IMR-90 (cell line): Measurements from ENCODE around the gene DNMT3B. TPM values are rescaled to one million over a fixed set of nuclear protein-coding genes. Genes with fewer than 3 reads are reported as not detected.

Experiments
- ATAC-seq: fragments of 200-7000 bp; cut with Tn5 transposase; 2 replicates; pipeline ENCODE4 v1.9.1; 2020; ENCODE audit warnings: low read depth, mild to moderate bottlenecking, moderate library complexity
- BruUV-seq: library from RNA; stranded (reverse); fragments of 400-500 nt; replicated peaks from 2 replicates; lab custom pipeline; 2021; lab: Mats Ljungman, UMichigan
- CTCF ChIA-PET: fragments of 300-600 bp; formaldehyde crosslinking; extraction: SDS; loops from one replicate; lab custom pipeline; 2021; ENCODE audit warnings: antibody characterized with exemption; lab: Yijun Ruan, JAX
- POLR2A ChIA-PET: fragments of 300-600 bp; sonication (Branson Sonifier 250); formaldehyde crosslinking; loops from one replicate; lab custom pipeline; 2022; ENCODE audit warnings: antibody characterized with exemption; ENCODE audit not compliant: unreplicated experiment; lab: Charles Lee
- DNase-seq: peaks from one replicate; pipeline ENCODE4 v3.0.0; 2013
- H2AFZ ChIP-seq: replicated peaks from 2 replicates; pipeline ENCODE3; 2013; ENCODE audit warnings: low read length, mild to moderate bottlenecking; ENCODE audit not compliant: poor library complexity
- H2AK5ac ChIP-seq: 2 replicates; pipeline ENCODE4 v1.6.1; 2013; ENCODE audit warnings: low read depth, low read length, inconsistent platforms
- H2AK9ac ChIP-seq: replicated peaks from 2 replicates; pipeline ENCODE3; 2013; ENCODE audit warnings: mild to moderate bottlenecking, low read depth, low read length, moderate library complexity; ENCODE audit not compliant: poor library complexity
- H2BK120ac ChIP-seq: 2 replicates; pipeline ENCODE4 v1.6.1; 2013; ENCODE audit warnings: low read depth, low read length, inconsistent platforms
- H2BK15ac ChIP-seq: 3 replicates; pipeline ENCODE4 v1.6.1; 2013; ENCODE audit warnings: low read depth, low read length, inconsistent platforms
- H2BK20ac ChIP-seq: 2 replicates; pipeline ENCODE4 v1.6.1; 2013; ENCODE audit warnings: low read depth, mild to moderate bottlenecking, inconsistent platforms, low read length, moderate library complexity
- H2BK5ac ChIP-seq: 2 replicates; pipeline ENCODE4 v1.6.1; 2013; ENCODE audit warnings: mild to moderate bottlenecking, low read depth, low read length, inconsistent platforms; ENCODE audit not compliant: poor library complexity, severe bottlenecking
- H3K14ac ChIP-seq: replicated peaks from 2 replicates; pipeline ENCODE4 v1.6.1; 2013; ENCODE audit warnings: low read depth, low read length, inconsistent platforms
- H3K18ac ChIP-seq: 2 replicates; pipeline ENCODE4 v1.6.1; 2013; ENCODE audit warnings: low read depth, low read length, control low read depth
- H3K23ac ChIP-seq: 2 replicates; pipeline ENCODE4 v1.6.1; 2013; ENCODE audit warnings: low read depth, low read length, inconsistent platforms
- H3K27ac ChIP-seq: 2 replicates; pipeline ENCODE4 v1.5.1; 2013; ENCODE audit warnings: mild to moderate bottlenecking, control low read depth, low read length; ENCODE audit not compliant: insufficient read depth
- H3K27me3 ChIP-seq: 2 replicates; pipeline ENCODE4 v1.6.1; 2013; ENCODE audit warnings: low read length; ENCODE audit not compliant: control insufficient read depth, insufficient read depth
- H3K36me3 ChIP-seq: 2 replicates; pipeline ENCODE4 v1.6.1; 2013; ENCODE audit warnings: low read length, mixed read lengths; ENCODE audit not compliant: control insufficient read depth, insufficient read depth
- H3K4ac ChIP-seq: 2 replicates; pipeline ENCODE4 v1.6.1; 2013; ENCODE audit warnings: low read depth, low read length, inconsistent platforms
- H3K4me1 ChIP-seq: 2 replicates; pipeline ENCODE4 v1.6.1; 2013; ENCODE audit warnings: low read length, mixed read lengths; ENCODE audit not compliant: control insufficient read depth, insufficient read depth
- H3K4me2 ChIP-seq: 2 replicates; pipeline ENCODE4 v1.6.1; 2013; ENCODE audit warnings: low read depth, mild to moderate bottlenecking, control low read depth, low read length, moderate library complexity
- H3K4me3 ChIP-seq: 2 replicates; pipeline ENCODE4 v1.5.1; 2013; ENCODE audit warnings: low read depth, mild to moderate bottlenecking, control low read depth, low read length, moderate library complexity; ENCODE audit not compliant: insufficient read depth
- H3K56ac ChIP-seq: 2 replicates; pipeline ENCODE4 v1.6.1; 2013; ENCODE audit warnings: low read length, inconsistent platforms; ENCODE audit not compliant: insufficient read depth; ENCODE audit errors: extremely low read depth
- H3K79me1 ChIP-seq, 2 experiments: 2 replicates each; pipeline ENCODE4 v1.6.1; 2013; ENCODE audit warnings: low read length in 2 of 2, inconsistent platforms in 1 of 2, low read depth in 1 of 2
- H3K9ac ChIP-seq: 2 replicates; pipeline ENCODE4 v1.6.1; 2013; ENCODE audit warnings: low read depth, low read length, control low read depth
- H3K9me1 ChIP-seq: 2 replicates; pipeline ENCODE4 v1.6.1; 2013; ENCODE audit warnings: low read length, inconsistent platforms; ENCODE audit not compliant: insufficient read depth
- H3K9me3 ChIP-seq: 2 replicates; pipeline ENCODE4 v1.6.1; 2013; ENCODE audit warnings: low read length; ENCODE audit not compliant: control insufficient read depth, insufficient read depth
- H4K20me1 ChIP-seq: 2 replicates; pipeline ENCODE4 v1.6.1; 2013; ENCODE audit warnings: low read length, inconsistent platforms; ENCODE audit not compliant: insufficient read depth
- H4K5ac ChIP-seq: 2 replicates; pipeline ENCODE4 v1.6.1; 2013; ENCODE audit warnings: mild to moderate bottlenecking, low read depth, low read length, control low read depth
- H4K8ac ChIP-seq, 2 experiments: 2 replicates each; pipeline ENCODE4 v1.6.1; 2013; ENCODE audit warnings: low read depth in 2 of 2, low read length in 2 of 2, control low read depth in 1 of 2, inconsistent platforms in 1 of 2
- H4K91ac ChIP-seq: 2 replicates; pipeline ENCODE4 v1.6.1; 2013; ENCODE audit warnings: low read depth, low read length, inconsistent platforms; ENCODE audit not compliant: insufficient read depth
- BHLHE40 ChIP-seq: fragments of 150-350 bp; IDR thresholded peaks from 2 replicates; pipeline ENCODE4 v1.6.1; 2016; ENCODE audit warnings: mild to moderate bottlenecking, low read depth, low read length
- CEBPB ChIP-seq: IDR thresholded peaks from 2 replicates; pipeline ENCODE4 v1.6.1; 2012; ENCODE audit warnings: low read depth, low read length, improper control_type of control experiment
- CHD1 ChIP-seq: IDR thresholded peaks from 2 replicates; pipeline ENCODE4 v1.6.1; 2012; ENCODE audit warnings: low read depth, low read length, improper control_type of control experiment
- ELK1 ChIP-seq: fragments of 150-350 bp; IDR thresholded peaks from 2 replicates; pipeline ENCODE4 v1.6.1; 2016; ENCODE audit warnings: low read depth, mild to moderate bottlenecking, low read length, moderate library complexity, borderline replicate concordance
- FOS ChIP-seq: fragments of 150-350 bp; IDR thresholded peaks from 2 replicates; pipeline ENCODE4 v1.6.1; 2016; ENCODE audit warnings: low read depth, low read length
- MAFK ChIP-seq: IDR thresholded peaks from 2 replicates; pipeline ENCODE4 v1.6.1; 2012; ENCODE audit warnings: low read depth, low read length, improper control_type of control experiment
- MXI1 ChIP-seq: IDR thresholded peaks from 2 replicates; pipeline ENCODE4 v1.6.1; 2012; ENCODE audit warnings: low read depth, mild to moderate bottlenecking, low read length, moderate library complexity, borderline replicate concordance
- NFE2L2 ChIP-seq: fragments of 150-350 bp; IDR thresholded peaks from 2 replicates; pipeline ENCODE4 v1.6.1; 2016; ENCODE audit warnings: low read depth, mild to moderate bottlenecking, low read length
- POLR2A ChIP-seq: IDR thresholded peaks from 2 replicates; pipeline ENCODE4 v1.6.1; 2012; ENCODE audit warnings: mild to moderate bottlenecking, low read depth, low read length
- RCOR1 ChIP-seq: IDR thresholded peaks from 2 replicates; pipeline ENCODE4 v1.6.1; 2012; ENCODE audit warnings: mild to moderate bottlenecking, low read length, improper control_type of control experiment; ENCODE audit not compliant: insufficient replicate concordance
- SMC3 ChIP-seq: fragments of 150-350 bp; IDR thresholded peaks from 2 replicates; pipeline ENCODE4 v1.6.1; 2016; ENCODE audit warnings: low read depth, mild to moderate bottlenecking, antibody characterized with exemption, low read length, moderate library complexity
- USF2 ChIP-seq: fragments of 150-350 bp; IDR thresholded peaks from 2 replicates; pipeline ENCODE4 v1.6.1; 2017; ENCODE audit warnings: mild to moderate bottlenecking, antibody characterized with exemption, low read length, low read depth
- WGBS, 2 experiments: methylation state at CpG; one replicate each; pipeline versions ENCODE4 v1.1.5 to v1.1.7; 2013; ENCODE audit warnings: missing lambda C conversion rate in 2 of 2; ENCODE audit not compliant: insufficient read length in 1 of 2; ENCODE audit errors: extremely low coverage in 2 of 2; 5-methylcytosine and 5-hydroxymethylcytosine counted together
- dilution Hi-C: fragments of 300-500 bp; cut with HindIII; formaldehyde crosslinking; loops from one replicate; pipeline ENCODE4 v1.14.3; 2018; ENCODE audit warnings: low sequenced_read_pairs; ENCODE audit not compliant: unreplicated experiment
- in situ Hi-C: fragments of 300-500 bp; cut with MboI; formaldehyde crosslinking; loops from 3 replicates; pipeline ENCODE4 v1.14.3; 2019; ENCODE audit warnings: low sequenced_read_pairs, inconsistent platforms, mixed read lengths
- intact Hi-C: fragments of 100-400 bp; cut with micrococcal nuclease; formaldehyde crosslinking; loops from 2 replicates; pipeline ENCODE4 v1.10.0; 2022
- polyA plus RNA-seq, 3 experiments: library from polyadenylated mRNA; depleted of rRNA; stranded (reverse); fragments of >200 nt; gene quantifications; 2 replicates each; pipeline ENCODE4 v1.2.3, GENCODE V29; 2012; ENCODE audit warnings: low replicate concordance in 1 of 3
- total RNA-seq: library from RNA; depleted of rRNA; stranded (reverse); fragments of >200 nt; gene quantifications from 2 replicates; pipeline ENCODE4 v1.2.3, GENCODE V29; 2012

DNMT3B gene
- total and polyA plus RNA-seq, 2 of the 4 experiments (the other 2 are of a cell fraction), result 1.3 to 1.9 TPM

GRCh38 chr20:32767418-32768198 lies 5.4 kb downstream of the DNMT3B start (continued):
- TF ChIP-seq MXI1, result no peak

- H3K14ac ChIP-seq, result no peak overlapping the region
- ATAC-seq (no peak), DNase-seq (no peak)
- dilution Hi-C loops (no loop called here), in situ Hi-C loops (loop anchor here (10.0 kb wide), 1 partner anchor 257 kb away; no protein-coding TSS in a partner anchor), intact Hi-C loops (no loop called here)
- no peak overlapping the region for H4K91ac ChIP-seq
- no peak overlapping the region for H3K56ac ChIP-seq
- H3K36me3 ChIP-seq, result no peaks in the 10 kb centered on the region
- no peak overlapping the region for H2AK9ac ChIP-seq
- H4K5ac ChIP-seq, result no peak overlapping the region
- no peak overlapping the region for H3K9ac ChIP-seq
- H3K4me3 ChIP-seq, result no peak overlapping the region
- H3K4me1 ChIP-seq, result no peaks in the 10 kb centered on the region
- H2BK20ac ChIP-seq, result no peak overlapping the region
- no peak overlapping the region for H2AK5ac ChIP-seq
- WGBS, 2 experiments, result no CpG with 5 or more reads among the region's 3 CpGs
- no peak overlapping the region for H2BK5ac ChIP-seq
- H2BK15ac ChIP-seq, result no peak overlapping the region
- H3K79me1 ChIP-seq, result peaks cover 7 to 30% of the 10 kb centered on the region in 2 experiments; a peak in 1 of 4 replicates
- no peak overlapping the region for H3K4ac ChIP-seq
- H3K27ac ChIP-seq, result no peak overlapping the region
- ChIA-PET POLR2A (interaction anchor here (0.6 kb wide), 1 partner anchor 47 kb away, joined by 3 read pairs; the partner anchor contains the start of gene MAPRE1), CTCF (no interaction called here)
- peaks cover 3% of the 10 kb centered on the region; the same call in 1 of the 2 replicates for H4K20me1 ChIP-seq
- no peak overlapping the region for H3K23ac ChIP-seq
- H3K9me1 ChIP-seq, result 0 out of 2 replicates have a peak, but pooled peaks cover 7% of the 10 kb centered on the region
- H3K18ac ChIP-seq, result no peak overlapping the region
- TF ChIP-seq CHD1 (no peak), MAFK (no peak), NFE2L2 (no peak), RCOR1 (no peak), SMC3 (no peak), ELK1 (no peak), POLR2A (no peak), BHLHE40 (no peak), MXI1 (no peak), FOS (no peak), CEBPB (no peak), USF2 (no peak)
- H4K8ac ChIP-seq, result no peak overlapping the region
- no TSS peak for BruUV-seq
- no peak overlapping the region for H2BK120ac ChIP-seq
- H2AFZ ChIP-seq, result no peak overlapping the region
- H3K4me2 ChIP-seq, result no peak overlapping the region
- no peaks in the 10 kb centered on the region for H3K27me3 ChIP-seq
- no peaks in the 10 kb centered on the region for H3K9me3 ChIP-seq
These were observed 9.9 kb downstream of the DNMT3B start for GRCh38 chr20:32772046-32772445.
